Retinal pigment epithelial cell (primary cell): ENCODE results near the gene FOXE3.

Experiments
- DNase-seq: peaks from one replicate; pipeline ENCODE4 v3.0.0-alpha.2; 2010; ENCODE audit warnings: low read depth
- H3K4me3 ChIP-seq: 2 replicates; pipeline ENCODE4 v1.5.1; 2011; ENCODE audit warnings: mild to moderate bottlenecking, low read length, control low read depth, moderate library complexity
- TF ChIP-seq, protein P1 (sequence below): conservative IDR thresholded peaks from 2 replicates; pipeline ENCODE4 v1.5.1; 2011; ENCODE audit warnings: low read depth, low read length, control low read depth, inconsistent platforms

The FOXE3 gene

DNA sequence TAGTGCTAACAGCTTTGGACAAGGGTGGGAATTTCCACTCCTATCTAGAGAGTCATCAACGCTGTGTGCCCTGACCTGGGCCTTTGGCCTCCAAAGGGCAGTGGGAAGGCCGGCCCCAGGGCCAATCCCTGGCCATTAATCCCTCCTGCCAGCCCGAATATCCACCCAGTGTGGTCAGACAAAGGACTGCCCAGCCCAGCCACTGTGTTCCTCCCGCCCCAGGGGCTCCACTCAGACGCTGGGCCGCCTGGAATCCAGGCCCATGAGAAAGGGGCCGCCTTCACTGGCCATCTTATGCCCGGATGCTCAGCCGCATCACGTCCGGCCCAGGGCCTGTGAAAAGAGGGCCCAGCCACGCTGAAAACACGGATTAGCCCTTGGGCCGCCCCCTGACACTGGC lies 3.6 kb upstream of the FOXE3 start:
- TF ChIP-seq, protein P1, sequence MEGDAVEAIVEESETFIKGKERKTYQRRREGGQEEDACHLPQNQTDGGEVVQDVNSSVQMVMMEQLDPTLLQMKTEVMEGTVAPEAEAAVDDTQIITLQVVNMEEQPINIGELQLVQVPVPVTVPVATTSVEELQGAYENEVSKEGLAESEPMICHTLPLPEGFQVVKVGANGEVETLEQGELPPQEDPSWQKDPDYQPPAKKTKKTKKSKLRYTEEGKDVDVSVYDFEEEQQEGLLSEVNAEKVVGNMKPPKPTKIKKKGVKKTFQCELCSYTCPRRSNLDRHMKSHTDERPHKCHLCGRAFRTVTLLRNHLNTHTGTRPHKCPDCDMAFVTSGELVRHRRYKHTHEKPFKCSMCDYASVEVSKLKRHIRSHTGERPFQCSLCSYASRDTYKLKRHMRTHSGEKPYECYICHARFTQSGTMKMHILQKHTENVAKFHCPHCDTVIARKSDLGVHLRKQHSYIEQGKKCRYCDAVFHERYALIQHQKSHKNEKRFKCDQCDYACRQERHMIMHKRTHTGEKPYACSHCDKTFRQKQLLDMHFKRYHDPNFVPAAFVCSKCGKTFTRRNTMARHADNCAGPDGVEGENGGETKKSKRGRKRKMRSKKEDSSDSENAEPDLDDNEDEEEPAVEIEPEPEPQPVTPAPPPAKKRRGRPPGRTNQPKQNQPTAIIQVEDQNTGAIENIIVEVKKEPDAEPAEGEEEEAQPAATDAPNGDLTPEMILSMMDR, result no peak
- H3K4me3 ChIP-seq, result no peak overlapping the region
- DNase-seq, result no peak

- no peak for DNase-seq
- TF ChIP-seq, protein P1, result no peak
- no peak overlapping the region for H3K4me3 ChIP-seq
Measured at GRCh38 chr1:47416319-47417169, 459 bp downstream of the FOXE3 start.

DNA sequence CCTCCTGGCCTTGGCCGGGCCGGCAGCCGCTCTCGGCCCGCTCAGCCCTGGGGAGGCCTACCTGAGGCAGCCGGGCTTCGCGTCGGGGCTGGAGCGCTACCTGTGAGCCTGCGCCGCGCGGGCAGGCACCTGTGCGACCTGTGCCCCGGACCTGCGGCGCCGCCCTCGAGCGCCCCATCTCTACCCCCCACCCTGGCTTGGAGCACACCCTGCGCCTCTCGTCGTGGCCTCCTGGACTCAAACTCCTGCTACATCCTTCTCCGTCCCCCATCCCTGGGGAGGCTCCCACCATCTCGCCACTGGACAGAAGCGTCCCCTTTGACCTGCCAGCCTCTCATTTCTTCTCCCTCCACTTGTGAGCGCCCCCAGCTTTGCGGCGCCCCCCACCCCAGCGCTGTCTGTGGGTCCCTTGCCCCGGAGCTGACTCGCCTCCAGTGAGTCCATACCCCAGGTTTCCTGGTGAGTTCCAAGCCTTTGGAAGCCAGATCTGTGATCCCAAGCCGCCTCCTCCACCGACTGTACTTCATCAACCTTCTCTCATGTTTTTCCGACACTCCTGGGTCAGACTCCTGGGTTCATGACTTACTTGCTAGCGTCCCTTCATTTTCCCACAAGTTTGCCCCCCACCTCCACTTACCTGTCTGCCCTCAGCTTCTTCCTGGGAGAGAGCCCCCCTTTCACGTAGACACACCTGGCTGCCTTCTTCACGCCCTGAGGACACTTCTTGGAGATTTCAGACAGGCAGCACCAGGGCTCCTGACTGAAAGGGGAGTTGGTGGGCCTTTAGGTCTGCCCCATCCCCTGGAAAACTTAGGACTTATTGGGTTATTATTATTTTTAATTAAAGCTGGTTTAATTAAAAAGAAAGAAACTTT lies 1.3 kb downstream of the FOXE3 start:
- no peak for DNase-seq
- TF ChIP-seq, protein P1, result no peak
- H3K4me3 ChIP-seq, result no peak overlapping the region

DNA sequence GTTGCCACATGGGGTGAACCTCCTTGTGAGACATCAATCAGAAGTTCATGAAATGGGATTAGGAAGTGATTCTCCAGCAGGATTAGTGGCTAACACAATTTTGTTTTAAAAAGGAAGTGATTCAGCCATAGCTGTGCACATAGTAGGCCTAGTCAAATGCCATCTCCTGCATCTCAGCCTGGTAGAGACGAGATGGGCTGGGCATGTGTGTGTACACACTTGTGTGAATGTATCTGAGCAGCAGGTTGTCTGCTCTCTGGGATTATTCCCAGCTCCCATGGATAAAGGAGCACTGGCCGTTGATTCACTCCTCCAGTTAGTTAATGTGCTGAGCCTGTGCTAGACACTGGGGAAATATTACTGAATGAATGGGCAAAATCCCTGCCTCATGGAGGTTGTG lies 2.0 kb downstream of the FOXE3 start:
- TF ChIP-seq, protein P1, result no peak
- H3K4me3 ChIP-seq, result no peak overlapping the region
- DNase-seq, result no peak

DNA sequence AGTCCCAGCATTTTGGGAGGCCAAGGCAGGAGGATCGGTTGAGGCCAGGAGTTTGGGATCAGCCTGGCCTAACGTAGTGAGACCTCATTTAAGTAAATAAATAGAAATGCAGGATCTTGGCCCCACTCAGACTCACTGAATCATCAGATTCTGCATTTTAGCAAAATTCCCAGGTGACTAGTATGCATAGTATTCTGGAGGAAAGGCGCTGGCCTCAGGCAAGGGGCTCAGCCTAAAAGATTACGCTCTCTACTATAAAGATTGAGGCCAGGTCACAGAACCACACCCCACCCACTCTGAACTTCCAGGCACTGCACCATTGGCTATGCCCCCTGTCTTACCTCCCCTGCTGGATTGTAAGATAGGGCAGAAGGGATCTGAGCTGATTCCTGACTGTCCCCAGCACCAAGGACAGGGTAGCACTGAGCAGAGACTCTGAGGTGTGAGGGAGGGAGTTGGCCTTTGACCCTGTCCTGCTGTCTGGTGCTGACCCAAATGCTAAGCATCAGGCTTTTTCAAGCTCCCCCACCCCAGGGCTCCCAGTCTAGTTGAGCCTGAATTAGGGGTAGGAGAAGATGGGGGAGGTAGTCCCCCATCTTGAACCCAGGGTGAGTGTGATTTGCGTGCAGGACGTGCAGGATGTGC lies 2.7 kb downstream of the FOXE3 start:
- TF ChIP-seq, protein P1, result no peak

DNA sequence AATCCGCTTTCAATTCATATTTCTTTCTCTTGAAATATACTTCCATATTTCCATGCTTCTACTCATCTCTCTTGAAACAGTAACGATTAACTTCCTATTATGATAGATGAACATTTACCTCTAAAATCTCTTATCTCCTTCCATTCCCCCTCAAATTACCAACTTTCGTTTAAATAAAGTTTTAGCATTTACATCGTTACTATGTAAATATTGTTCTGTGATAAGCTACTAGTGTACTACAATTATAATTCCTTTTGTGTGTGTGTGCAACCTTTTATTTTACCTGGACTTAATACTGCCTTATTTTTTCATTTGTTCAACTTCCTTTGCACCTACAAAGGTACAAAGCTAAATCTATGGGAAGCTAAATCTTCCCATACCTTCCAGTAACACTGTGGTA lies 4.5 kb downstream of the FOXE3 start:
- TF ChIP-seq, protein P1, result no peak
- no peak for DNase-seq
- H3K4me3 ChIP-seq, result no peak overlapping the region

More for the DNA sequence above, 2.7 kb downstream of the FOXE3 start:
- no peak for DNase-seq
- no peak overlapping the region for H3K4me3 ChIP-seq
